Measurements from ENCODE around the gene TFDP1. TPM values are rescaled to one million over a fixed set of nuclear protein-coding genes. Genes with fewer than 3 reads are reported as not detected.

Gene TFDP1
- total and polyA plus RNA-seq, 2 experiments from 2014 or later = 74.8 to 122 TPM

DNA sequence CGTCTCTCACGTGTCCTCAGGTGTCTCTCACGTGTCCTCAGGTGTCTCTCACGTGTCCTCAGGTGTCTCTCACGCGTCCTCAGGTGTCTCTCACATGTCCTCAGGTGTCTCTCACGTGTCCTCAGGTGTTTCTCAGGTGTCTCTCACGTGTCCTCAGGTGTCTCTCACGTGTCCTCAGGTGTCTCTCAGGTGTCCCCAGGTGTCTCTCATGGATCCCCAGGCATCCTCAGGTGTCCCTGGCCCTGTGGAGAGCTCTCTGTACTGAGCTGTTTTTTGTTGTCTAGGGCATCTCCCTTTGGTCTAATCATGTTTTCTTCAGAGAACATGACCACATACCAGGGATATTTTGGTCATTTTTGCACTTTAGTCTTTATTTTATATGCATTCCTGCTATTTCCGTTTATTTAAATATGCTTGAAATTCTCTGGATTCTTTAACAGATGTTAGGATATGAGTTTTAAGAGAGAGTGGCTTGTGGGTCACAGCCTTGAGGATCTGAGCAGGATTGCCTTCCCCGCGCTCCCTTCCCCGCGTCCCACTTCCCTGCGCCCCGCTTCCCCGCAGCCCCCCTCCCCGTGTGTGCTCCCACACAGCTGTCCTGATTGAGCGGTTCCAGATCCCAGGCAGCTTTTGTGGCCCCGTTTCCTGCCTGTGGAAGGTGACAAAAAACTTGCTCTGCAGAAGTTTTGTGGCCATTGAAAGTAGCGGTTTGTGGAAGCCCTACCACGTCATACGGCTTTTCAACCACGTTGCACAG lies 41.6 kb downstream of the TFDP1 start:
- Histone ChIP-seq H3K36me3 (ENCODE audit: low read depth) (no peaks in the 10 kb centered on the region), H3K9ac (no peak overlapping the region), H3F3A (ENCODE audit: insufficient read depth) (peaks cover 19% of the 10 kb centered on the region), H3K4me2 (ENCODE audit: unreplicated experiment) (no peak overlapping the region), H3K79me2 (ENCODE audit: insufficient read depth) (peaks cover 68% of the 10 kb centered on the region), H3K27ac (no peak overlapping the region), H2AFZ (no peak overlapping the region), H3K27me3 (replicated peaks; ENCODE audit: insufficient read depth) (no peaks in the 10 kb centered on the region), H3K4me3 (no peak overlapping the region), H3K4me1 (ENCODE audit: insufficient read depth) (peaks cover 9% of the 10 kb centered on the region), H4K20me1 (ENCODE audit: insufficient read depth) (peaks cover 10% of the 10 kb centered on the region; the same call in 1 of the 2 replicates), H3K9me2 (ENCODE audit: insufficient read depth) (no peaks in the 10 kb centered on the region), H3K9me3 (ENCODE audit: low read depth) (no peaks in the 10 kb centered on the region)
- 73 to 77% methylated on average over 22 to 24 of the region's 24 CpGs for WGBS, 2 experiments (ENCODE audit: low coverage in 1 of 2, low lambda C conversion rate in 2 of 2, missing lambda C conversion rate in 2 of 2)
- in situ Hi-C loops (cut with MboI) = no loop called here
- TF ChIP-seq EZH2 (IDR thresholded peaks at IDR 0.05; ENCODE audit: insufficient read depth, poor library complexity, severe bottlenecking) (no peak), EZH2phosphoT487 (IDR thresholded peaks at IDR 0.05; ENCODE audit: insufficient read depth, low read depth) (no peak)
- peak; percentile 51 for DNase-seq

- peaks cover 74% of the 10 kb centered on the region for H3K79me2 ChIP-seq (ENCODE audit: insufficient read depth)
- H3K27me3 ChIP-seq (replicated peaks; ENCODE audit: insufficient read depth) = no peaks in the 10 kb centered on the region
- H3K36me3 ChIP-seq (ENCODE audit: low read depth) = no peaks in the 10 kb centered on the region
- H3K9me3 ChIP-seq (ENCODE audit: low read depth) = no peaks in the 10 kb centered on the region
- in situ Hi-C loops (cut with MboI) = no loop called here
- H3K9ac ChIP-seq = no peak overlapping the region
- H3K27ac ChIP-seq = no peak overlapping the region
- 91 to 95% methylated on average over 16 of the region's 16 CpGs for WGBS, 2 experiments (ENCODE audit: low coverage in 1 of 2, low lambda C conversion rate in 2 of 2, missing lambda C conversion rate in 2 of 2)
- TF ChIP-seq EZH2phosphoT487 (IDR thresholded peaks at IDR 0.05; ENCODE audit: insufficient read depth, low read depth) (no peak), EZH2 (IDR thresholded peaks at IDR 0.05; ENCODE audit: insufficient read depth, poor library complexity, severe bottlenecking) (no peak)
- H3K4me3 ChIP-seq = no peak overlapping the region
- DNase-seq = no peak
- H2AFZ ChIP-seq = no peak overlapping the region
- peaks cover 9% of the 10 kb centered on the region for H3K4me1 ChIP-seq (ENCODE audit: insufficient read depth)
- H3K9me2 ChIP-seq (ENCODE audit: insufficient read depth) = no peaks in the 10 kb centered on the region
- peaks cover 19% of the 10 kb centered on the region for H3F3A ChIP-seq (ENCODE audit: insufficient read depth)
- peaks cover 10% of the 10 kb centered on the region; the same call in 1 of the 2 replicates for H4K20me1 ChIP-seq (ENCODE audit: insufficient read depth)
- H3K4me2 ChIP-seq (ENCODE audit: unreplicated experiment) = no peak overlapping the region
Observed at GRCh38 chr13:113627136-113627535, 42.6 kb downstream of the TFDP1 start.

- H4K20me1 ChIP-seq (ENCODE audit: insufficient read depth) = peaks cover 10% of the 10 kb centered on the region; the same call in 1 of the 2 replicates
- no peak overlapping the region for H3K27ac ChIP-seq
- no peaks in the 10 kb centered on the region for H3K9me2 ChIP-seq (ENCODE audit: insufficient read depth)
- H3K9ac ChIP-seq = no peak overlapping the region
- H3K36me3 ChIP-seq (ENCODE audit: low read depth) = no peaks in the 10 kb centered on the region; the same call in 1 of the 2 replicates
- no peak overlapping the region for H3K4me2 ChIP-seq (ENCODE audit: unreplicated experiment)
- no peak overlapping the region for H3K4me3 ChIP-seq
- peaks cover 83% of the 10 kb centered on the region for H3K79me2 ChIP-seq (ENCODE audit: insufficient read depth)
- H3K4me1 ChIP-seq (ENCODE audit: insufficient read depth) = peaks cover 9% of the 10 kb centered on the region
- 90 to 93% methylated on average over 29 to 30 of the region's 30 CpGs for WGBS, 2 experiments (ENCODE audit: low coverage in 1 of 2, low lambda C conversion rate in 2 of 2, missing lambda C conversion rate in 2 of 2)
- no peak for DNase-seq
- H3K27me3 ChIP-seq (replicated peaks; ENCODE audit: insufficient read depth) = no peaks in the 10 kb centered on the region
- peaks cover 19% of the 10 kb centered on the region for H3F3A ChIP-seq (ENCODE audit: insufficient read depth)
- no peak overlapping the region for H2AFZ ChIP-seq
- in situ Hi-C loops (cut with MboI) = no loop called here
- TF ChIP-seq EZH2phosphoT487 (IDR thresholded peaks at IDR 0.05; ENCODE audit: insufficient read depth, low read depth) (no peak), EZH2 (IDR thresholded peaks at IDR 0.05; ENCODE audit: insufficient read depth, poor library complexity, severe bottlenecking) (no peak)
- no peaks in the 10 kb centered on the region for H3K9me3 ChIP-seq (ENCODE audit: low read depth)
Observed at GRCh38 chr13:113628291-113629270, 44.0 kb downstream of the TFDP1 start.

- H3K27ac ChIP-seq = no peak overlapping the region
- peaks cover 8% of the 10 kb centered on the region; the same call in 1 of the 2 replicates for H4K20me1 ChIP-seq (ENCODE audit: insufficient read depth)
- H3K79me2 ChIP-seq (ENCODE audit: insufficient read depth) = peaks cover 75% of the 10 kb centered on the region
- no peak overlapping the region for H2AFZ ChIP-seq
- no peak overlapping the region for H3K4me3 ChIP-seq
- no peaks in the 10 kb centered on the region for H3K9me3 ChIP-seq (ENCODE audit: low read depth)
- TF ChIP-seq EZH2phosphoT487 (IDR thresholded peaks at IDR 0.05; ENCODE audit: insufficient read depth, low read depth) = no peak
- TF ChIP-seq EZH2 (IDR thresholded peaks at IDR 0.05; ENCODE audit: insufficient read depth, poor library complexity, severe bottlenecking) = no peak
- peaks cover 8% of the 10 kb centered on the region; the same call in 1 of the 2 replicates for H3K36me3 ChIP-seq (ENCODE audit: low read depth)
- no peak overlapping the region for H3K9ac ChIP-seq
- no peak overlapping the region for H3K4me2 ChIP-seq (ENCODE audit: unreplicated experiment)
- 94 to 95% methylated on average over 17 of the region's 17 CpGs for WGBS, 2 experiments (ENCODE audit: low coverage in 1 of 2, low lambda C conversion rate in 2 of 2, missing lambda C conversion rate in 2 of 2)
- H3F3A ChIP-seq (ENCODE audit: insufficient read depth) = peaks cover 10% of the 10 kb centered on the region; the same call in 1 of the 2 replicates
- in situ Hi-C loops (cut with MboI) = no loop called here
- H3K4me1 ChIP-seq (ENCODE audit: insufficient read depth) = peaks cover 9% of the 10 kb centered on the region
- DNase-seq = no peak
- no peaks in the 10 kb centered on the region for H3K27me3 ChIP-seq (replicated peaks; ENCODE audit: insufficient read depth)
- no peaks in the 10 kb centered on the region for H3K9me2 ChIP-seq (ENCODE audit: insufficient read depth)
Observed at GRCh38 chr13:113629866-113630265, 45.3 kb downstream of the TFDP1 start.
